Psoas muscle (tissue), 8 donors: ENCODE measurements around the gene VARS1. TPM values are rescaled to one million over a fixed set of nuclear protein-coding genes. Genes with fewer than 3 reads are reported as not detected.

Experiments
- ATAC-seq, 4 donors: fragments of 200-7000 bp; cut with Tn5 transposase; one replicate each; pipeline ENCODE4 v1.9.1; 2020; ENCODE audit warnings: moderate library complexity in 3 of 4, mild to moderate bottlenecking in 2 of 4
- DNase-seq, 2 donors: peaks; one replicate each; pipeline ENCODE4 v3.0.0-alpha.2; 2020
- H3K27ac ChIP-seq: fragments of 200-600 bp; one replicate; pipeline ENCODE4 v1.8.0; 2022
- H3K27me3 ChIP-seq, 3 donors: fragments of 200-600 bp in 1 of 3; one replicate each; pipeline versions ENCODE4 v1.6.1 to v1.8.0; 2013 to 2022; ENCODE audit warnings: low read length in 2 of 3, mild to moderate bottlenecking in 2 of 3, moderate library complexity in 1 of 3; ENCODE audit not compliant: insufficient read depth in 3 of 3
- H3K36me3 ChIP-seq, 2 donors: fragments of 200-600 bp in 1 of 2; one replicate each; pipeline versions ENCODE4 v1.6.1 to v1.8.0; 2013 to 2022; ENCODE audit warnings: low read depth in 1 of 2, mild to moderate bottlenecking in 1 of 2, moderate library complexity in 1 of 2; ENCODE audit not compliant: insufficient read depth in 1 of 2
- H3K4me1 ChIP-seq: fragments of 200-600 bp; one replicate; pipeline ENCODE4 v1.8.0; 2022
- H3K4me3 ChIP-seq: fragments of 200-600 bp; one replicate; pipeline ENCODE4 v1.8.0; 2022; ENCODE audit warnings: mild to moderate bottlenecking
- H3K9me3 ChIP-seq: fragments of 200-600 bp; one replicate; pipeline ENCODE4 v1.8.0; 2022
- CTCF ChIP-seq: fragments of 200-600 bp; IDR thresholded peaks from one replicate; pipeline ENCODE4 v1.8.0; 2022; ENCODE audit warnings: antibody characterized with exemption
- WGBS, 3 donors: extraction: QIAGEN DNeasy Blood & Tissue Kit; methylation state at CpG; one replicate each; pipeline versions ENCODE4 v1.1.6 to v1.1.7; 2013; 5-methylcytosine and 5-hydroxymethylcytosine counted together
- intact Hi-C, 2 donors: fragments of 100-400 bp; cut with DNase I; formaldehyde crosslinking; loops; one replicate each; pipeline versions ENCODE4 v1.11.0 to v1.14.2; 2022
- polyA plus RNA-seq, 3 donors: library from polyadenylated mRNA; stranded (reverse); fragments of 200-250 nt; gene quantifications; one replicate each; pipeline ENCODE4 v1.2.3, GENCODE V29; 2013
- total RNA-seq, 4 donors: library from RNA; stranded (reverse); fragmentation: NEBNext Ultra II Directional in 2 of 4; extraction: Animal tissue kit (Norgen Biotek cat#: 25700) in 2 of 4; gene quantifications; one replicate each; pipeline versions ENCODE4 v1.2.1 to v1.2.4, GENCODE V29; 2021 to 2023
- donor health status: healthy with polysubstance abuse.
- donor health status: DM: no; HTN: no; CAD: no; lungs with moderate emphysema.
- donor health status: Bipolar disorder and iron deficiency.
- donor health status: healthy.
- donor health status: DM: yes; HTN: yes; CAD: no.
- donor health status: DM: no; HTN: no; CAD: no.
- donor health status: DM: no; HTN: no; CAD: no.
- donor health status: DM: yes; HTN: yes; CAD: no.

Gene VARS1
- total and polyA plus RNA-seq, 7 donors: 43.9 to 108 (median 65.2) TPM

- H3K27me3 ChIP-seq: no peaks in the 10 kb centered on the region
- peak overlapping the region; percentile 90 for H3K27ac ChIP-seq
- H3K9me3 ChIP-seq: no peaks in the 10 kb centered on the region
- peaks cover 36% of the 10 kb centered on the region for H3K4me1 ChIP-seq
- ATAC-seq (peak in 1 of 4 donors; percentile 11), DNase-seq (no peak)
- peaks cover 10 to 55% of the 10 kb centered on the region in 2 donors for H3K36me3 ChIP-seq
- intact Hi-C loops: loop anchor here in 1 of 2 donors (2.0 to 10.0 kb wide), 2 partner anchors 25 to 293 kb away; partner anchors contain the start of genes ATP6V1G2, DDX39B, NEU1 and NFKBIL1
- no peak for TF ChIP-seq CTCF
- H3K4me3 ChIP-seq: peak overlapping the region; percentile 86
- WGBS, 3 donors: 21 to 35% (median 26%) methylated on average over 1 of the region's 1 CpG
Measured at GRCh38 chr6:31837369-31838113, 42.0 kb upstream of the VARS1 start.

- no peak for TF ChIP-seq CTCF
- Histone ChIP-seq H3K36me3 (peaks cover 10 to 55% of the 10 kb centered on the region in 2 donors), H3K4me3 (peak overlapping the region; percentile 86), H3K9me3 (no peaks in the 10 kb centered on the region), H3K4me1 (peaks cover 36% of the 10 kb centered on the region), H3K27me3 (no peaks in the 10 kb centered on the region), H3K27ac (peak overlapping the region; percentile 90)
- WGBS, 3 donors: 23 to 29% (median 28%) methylated on average over 12 of the region's 12 CpGs
- intact Hi-C loops: loop anchor here in 1 of 2 donors (2.0 to 10.0 kb wide), 2 partner anchors 26 to 292 kb away; partner anchors contain the start of genes ATP6V1G2, DDX39B, NEU1 and NFKBIL1
- DNase-seq: no peak
- peak; percentile 20 to 50 (median 34) for ATAC-seq
Measured at GRCh38 chr6:31836474-31837368, 41.2 kb upstream of the VARS1 start.

- ATAC-seq: no peak
- intact Hi-C loops: loop anchor here in 1 of 2 donors (2.0 to 10.0 kb wide), 2 partner anchors 27 to 291 kb away; partner anchors contain the start of genes ATP6V1G2, DDX39B, NEU1 and NFKBIL1
- WGBS, 3 donors: 15 to 17% (median 15%) methylated on average over 14 of the region's 14 CpGs
- Histone ChIP-seq H3K36me3 (peaks cover 10 to 50% of the 10 kb centered on the region in 2 donors), H3K27me3 (no peaks in the 10 kb centered on the region), H3K27ac (peak overlapping the region; percentile 90), H3K4me1 (peaks cover 42% of the 10 kb centered on the region), H3K4me3 (peak overlapping the region; percentile 86), H3K9me3 (no peaks in the 10 kb centered on the region)
- TF ChIP-seq CTCF: no peak
- DNase-seq: no peak
Measured at GRCh38 chr6:31836047-31836473, 40.5 kb upstream of the VARS1 start.

- H3K4me1 ChIP-seq: peaks cover 46% of the 10 kb centered on the region
- H3K4me3 ChIP-seq: peak overlapping the region; percentile 86
- 0 to 1% (median 0%) methylated on average over 59 of the region's 59 CpGs for WGBS, 3 donors
- ATAC-seq: peak; percentile 85 to 89 (median 86)
- H3K9me3 ChIP-seq: no peaks in the 10 kb centered on the region
- H3K36me3 ChIP-seq: peaks cover 10 to 35% of the 10 kb centered on the region in 2 donors
- peak; percentile 89 to 94 for DNase-seq
- H3K27ac ChIP-seq: peak overlapping the region; percentile 90
- no peaks in the 10 kb centered on the region for H3K27me3 ChIP-seq
- no peak for TF ChIP-seq CTCF
- intact Hi-C loops: loop anchor here (2.0 to 10.0 kb wide), 6 partner anchors 28 to 290 kb away; partner anchors contain the start of genes ATP6V1G2 (in 1 of the 2), DDX39B (in 1 of the 2), EHMT2 (in 1 of the 2) and LY6G5C (in 1 of the 2)
Measured at GRCh38 chr6:31834367-31835250, 39.1 kb upstream of the VARS1 start.
